H1 (cell line): ENCODE results near the gene BTAF1. TPM values are rescaled to one million over a fixed set of nuclear protein-coding genes. Genes with fewer than 3 reads are reported as not detected.

Experiments used
- ATF2 ChIP-seq: IDR thresholded peaks from 2 replicates; pipeline ENCODE4 v1.6.1; 2012; ENCODE audit warnings: low read length, inconsistent platforms
- CBX5 ChIP-seq: fragments of 300-800, 300-1000 bp; sonication (generic); IDR thresholded peaks from 2 replicates; pipeline ENCODE4 v1.7.1; 2016; ENCODE audit warnings: antibody characterized with exemption, low read length, low read depth
- CBX8 ChIP-seq: fragments of 300-800, 300-1000 bp; sonication (generic); IDR thresholded peaks from 2 replicates; pipeline ENCODE4 v1.7.1; 2016; ENCODE audit warnings: low read depth, low read length, borderline replicate concordance
- CTCF ChIP-seq, 3 experiments: IDR thresholded peaks; 1 replicate in 2 of 3; 2 replicates in 1 of 3; pipeline versions ENCODE4 v1.5.1 to v1.6.1; 2011; ENCODE audit warnings: low read length in 3 of 3, mild to moderate bottlenecking in 3 of 3, inconsistent platforms in 2 of 3, low read depth in 1 of 3, moderate library complexity in 1 of 3; ENCODE audit not compliant: insufficient read depth in 1 of 3; ENCODE audit errors: control extremely low read depth in 1 of 3
- EP300 ChIP-seq, 2 experiments: IDR thresholded peaks; 1 replicate in 1 of 2; 2 replicates in 1 of 2; pipeline ENCODE4 v1.6.1; 2011 to 2012; ENCODE audit warnings: low read depth in 2 of 2, low read length in 2 of 2, mild to moderate bottlenecking in 2 of 2, borderline replicate concordance in 1 of 2, inconsistent platforms in 1 of 2, moderate library complexity in 1 of 2
- FOSL1 ChIP-seq: IDR thresholded peaks from 2 replicates; pipeline ENCODE4 v1.6.1; 2011; ENCODE audit warnings: mild to moderate bottlenecking, low read depth, low read length, moderate library complexity; ENCODE audit not compliant: insufficient read depth
- GABPA ChIP-seq: IDR thresholded peaks from 2 replicates; pipeline ENCODE4 v1.6.1; 2011; ENCODE audit warnings: mild to moderate bottlenecking, low read length, moderate library complexity, borderline replicate concordance; ENCODE audit not compliant: insufficient read depth
- HDAC6 ChIP-seq: IDR thresholded peaks from one replicate; pipeline ENCODE4 v1.7.1; 2012; ENCODE audit warnings: low read depth, mild to moderate bottlenecking, inconsistent platforms, low read length, moderate library complexity
- KDM1A ChIP-seq: fragments of 200-600, 300-600 bp; sonication (generic); IDR thresholded peaks from 2 replicates; pipeline ENCODE4 v1.7.1; 2016; ENCODE audit warnings: mild to moderate bottlenecking, low read length, borderline replicate concordance
- KDM4A ChIP-seq: IDR thresholded peaks from one replicate; pipeline ENCODE4 v1.7.1; 2012; ENCODE audit warnings: low read depth, mild to moderate bottlenecking, moderate library complexity, low read length, inconsistent platforms; ENCODE audit not compliant: severe bottlenecking
- POLR2AphosphoS5 ChIP-seq: IDR thresholded peaks from 2 replicates; pipeline ENCODE4 v1.6.1; 2011; ENCODE audit warnings: low read depth, low read length
- RNF2 ChIP-seq: fragments of 200-900, 300-1000 bp; sonication (generic); IDR thresholded peaks from 2 replicates; pipeline ENCODE4 v1.7.1; 2016; ENCODE audit warnings: borderline replicate concordance, low read depth, mild to moderate bottlenecking, antibody characterized with exemption, low read length; ENCODE audit not compliant: poor library complexity, severe bottlenecking; ENCODE audit errors: missing control alignments
- SIRT6 ChIP-seq: IDR thresholded peaks from one replicate; pipeline ENCODE4 v1.7.1; 2012; ENCODE audit warnings: low read length, inconsistent platforms
- SP1 ChIP-seq: IDR thresholded peaks from 2 replicates; pipeline ENCODE4 v1.6.1; 2011; ENCODE audit warnings: low read depth, low read length
- SRF ChIP-seq: IDR thresholded peaks from 2 replicates; pipeline ENCODE4 v1.6.1; 2011; ENCODE audit warnings: mild to moderate bottlenecking, low read depth, low read length, moderate library complexity
- TAF1 ChIP-seq: IDR thresholded peaks from 2 replicates; pipeline ENCODE4 v1.6.1; 2011; ENCODE audit warnings: mild to moderate bottlenecking, low read depth, low read length
- TEAD4 ChIP-seq: IDR thresholded peaks from 2 replicates; pipeline ENCODE4 v1.6.1; 2012; ENCODE audit warnings: low read depth, low read length, inconsistent platforms, mixed read lengths
- USF2 ChIP-seq: IDR thresholded peaks from 2 replicates; pipeline ENCODE4 v1.6.1; 2011; ENCODE audit warnings: low read length, improper control_type of control experiment
- polyA plus RNA-seq, 7 experiments: library from polyadenylated mRNA; depleted of rRNA in 3 of 7; stranded (reverse) in 5 of 7; unstranded in 2 of 7; fragments of >200 nt in 5 of 7; fragments of 200-250 nt in 2 of 7; gene quantifications; 1 replicate in 5 of 7; 2 replicates in 1 of 7; 4 replicates in 1 of 7; pipeline versions ENCODE4 v1.2.1 to v1.2.3, GENCODE V29; 2011 to 2013; ENCODE audit warnings: missing spikeins in 2 of 7, mixed read lengths in 2 of 7
- total RNA-seq: library from RNA; stranded (reverse); fragmentation: NEBNext Ultra II Directional; extraction: Animal tissue kit (Norgen Biotek cat#: 25700); gene quantifications from 2 replicates; pipeline ENCODE4 v1.2.1, GENCODE V29; 2021

Gene BTAF1
- total and polyA plus RNA-seq, 2 of the 8 experiments (the other 6 are each of a cell fraction or from before 2014, with no cell fraction given), result 24.5 to 39.1 TPM

GRCh38 chr10:91923371-91924211, at the start of gene BTAF1 (continued):
- TF ChIP-seq SRF, result peak; percentile 67
- no peak for TF ChIP-seq HDAC6
- TF ChIP-seq POLR2AphosphoS5, result peak; percentile 86
- TF ChIP-seq SIRT6, result no peak
- no peak for TF ChIP-seq FOSL1
- no peak for TF ChIP-seq USF2
- peak; percentile 76; the same call in 1 of the 2 replicates for TF ChIP-seq GABPA
- no peak for TF ChIP-seq KDM1A
- peak; percentile 82 for TF ChIP-seq ATF2
- TF ChIP-seq CBX5, result no peak
- no peak for TF ChIP-seq SP1
- TF ChIP-seq KDM4A, result peak; percentile 90
- TF ChIP-seq RNF2, result no peak
- TF ChIP-seq CTCF (IDR thresholded peaks at IDR 0.05; ENCODE audit: control extremely low read depth in 1 of 3, insufficient read depth in 1 of 3, low read depth in 1 of 3, low read length in 3 of 3), result no peak
- TF ChIP-seq TAF1, result peak; percentile 89
- no peak for TF ChIP-seq TEAD4
- no peak for TF ChIP-seq CBX8
- no peak; a peak in 1 of 3 replicates for TF ChIP-seq EP300 (IDR thresholded peaks at IDR 0.05; ENCODE audit: borderline replicate concordance in 1 of 2, low read depth in 2 of 2, low read length in 2 of 2)
